GM12872 (cell line): ENCODE measurements around the gene RAB33B.
A peak's percentile ranks its signal among the peaks of the same experiment; 100 is the strongest.

ENCODE experiments used
- TF ChIP-seq, protein P1 (sequence below): IDR thresholded peaks from 3 replicates; pipeline ENCODE4 v1.5.1; 2011; ENCODE audit warnings: low read depth, mild to moderate bottlenecking, low read length, moderate library complexity; ENCODE audit not compliant: insufficient read depth

The RAB33B gene

DNA sequence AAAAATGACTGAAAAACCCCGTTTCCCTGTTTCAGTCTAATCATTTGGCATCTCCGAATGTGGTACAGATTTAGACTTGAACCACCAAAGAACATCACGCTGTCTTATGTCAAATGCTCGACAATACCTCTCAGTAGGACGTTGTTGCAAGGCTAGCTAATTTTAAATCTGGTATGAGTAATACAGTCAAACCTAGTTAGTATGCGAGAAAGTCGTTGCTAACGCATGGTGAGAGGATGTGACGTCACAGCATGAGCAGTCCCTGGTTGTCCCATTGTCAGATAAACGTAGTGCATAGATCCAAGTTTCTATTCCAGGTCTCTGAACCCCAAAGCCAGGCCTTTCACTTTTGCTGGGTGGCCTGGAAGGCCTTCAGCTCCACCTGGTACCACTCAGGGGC, 57.4 kb downstream of the RAB33B start:
- TF ChIP-seq, protein P1, sequence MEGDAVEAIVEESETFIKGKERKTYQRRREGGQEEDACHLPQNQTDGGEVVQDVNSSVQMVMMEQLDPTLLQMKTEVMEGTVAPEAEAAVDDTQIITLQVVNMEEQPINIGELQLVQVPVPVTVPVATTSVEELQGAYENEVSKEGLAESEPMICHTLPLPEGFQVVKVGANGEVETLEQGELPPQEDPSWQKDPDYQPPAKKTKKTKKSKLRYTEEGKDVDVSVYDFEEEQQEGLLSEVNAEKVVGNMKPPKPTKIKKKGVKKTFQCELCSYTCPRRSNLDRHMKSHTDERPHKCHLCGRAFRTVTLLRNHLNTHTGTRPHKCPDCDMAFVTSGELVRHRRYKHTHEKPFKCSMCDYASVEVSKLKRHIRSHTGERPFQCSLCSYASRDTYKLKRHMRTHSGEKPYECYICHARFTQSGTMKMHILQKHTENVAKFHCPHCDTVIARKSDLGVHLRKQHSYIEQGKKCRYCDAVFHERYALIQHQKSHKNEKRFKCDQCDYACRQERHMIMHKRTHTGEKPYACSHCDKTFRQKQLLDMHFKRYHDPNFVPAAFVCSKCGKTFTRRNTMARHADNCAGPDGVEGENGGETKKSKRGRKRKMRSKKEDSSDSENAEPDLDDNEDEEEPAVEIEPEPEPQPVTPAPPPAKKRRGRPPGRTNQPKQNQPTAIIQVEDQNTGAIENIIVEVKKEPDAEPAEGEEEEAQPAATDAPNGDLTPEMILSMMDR, result no peak

DNA sequence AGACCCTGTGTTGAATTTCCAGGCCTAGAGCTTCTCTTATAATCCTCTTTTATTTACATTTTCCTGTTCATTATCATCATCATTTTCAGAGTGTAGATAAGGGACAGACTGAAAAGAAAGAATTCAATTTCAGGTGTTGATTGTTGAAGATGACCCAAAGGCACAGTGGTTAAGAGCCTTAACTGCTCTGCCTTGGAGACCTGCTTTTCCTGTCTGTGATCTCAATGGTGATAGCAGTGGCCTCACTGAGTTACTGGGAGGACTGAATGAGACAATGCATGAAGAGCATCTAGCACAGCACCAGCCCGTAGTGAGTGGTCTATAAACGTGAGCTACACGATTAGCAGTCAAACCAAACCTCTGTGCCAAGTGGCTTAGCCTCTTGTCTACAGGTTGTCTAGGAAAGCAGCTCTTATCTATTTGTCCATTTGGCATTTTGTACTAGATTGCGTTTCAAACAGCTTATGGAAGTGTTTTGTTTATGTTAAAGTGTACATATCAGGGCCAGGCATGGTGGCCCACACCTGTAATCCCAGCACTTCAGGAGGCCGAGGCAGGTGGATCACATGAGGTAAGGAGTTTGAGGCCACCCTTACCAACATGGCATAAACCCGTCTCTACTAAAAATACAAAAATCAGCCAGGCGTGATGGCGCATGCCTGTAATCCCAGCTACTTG, 60.6 kb downstream of the RAB33B start:
- TF ChIP-seq, protein P1, result no peak

DNA sequence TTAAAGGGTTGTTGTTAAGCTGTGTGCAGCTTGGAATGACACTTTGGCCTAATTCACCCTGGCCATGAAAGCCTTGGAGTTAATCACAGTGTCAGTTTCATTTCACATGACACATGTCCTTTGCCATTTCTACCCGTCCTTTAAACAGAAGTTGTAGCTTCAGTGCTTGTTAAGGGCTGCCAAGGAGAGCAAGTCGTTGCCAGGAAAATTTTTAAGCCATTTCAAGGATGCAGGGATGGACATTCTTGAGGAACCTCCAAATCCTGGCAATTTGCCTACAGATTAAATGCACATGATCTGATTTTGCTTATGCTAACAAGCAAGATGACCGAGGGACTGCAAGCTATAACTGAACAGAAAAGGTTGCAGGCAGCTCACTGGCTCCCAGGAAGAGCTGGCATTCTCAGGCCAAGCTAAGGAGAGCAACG, 61.6 kb downstream of the RAB33B start:
- TF ChIP-seq, protein P1, result no peak

DNA sequence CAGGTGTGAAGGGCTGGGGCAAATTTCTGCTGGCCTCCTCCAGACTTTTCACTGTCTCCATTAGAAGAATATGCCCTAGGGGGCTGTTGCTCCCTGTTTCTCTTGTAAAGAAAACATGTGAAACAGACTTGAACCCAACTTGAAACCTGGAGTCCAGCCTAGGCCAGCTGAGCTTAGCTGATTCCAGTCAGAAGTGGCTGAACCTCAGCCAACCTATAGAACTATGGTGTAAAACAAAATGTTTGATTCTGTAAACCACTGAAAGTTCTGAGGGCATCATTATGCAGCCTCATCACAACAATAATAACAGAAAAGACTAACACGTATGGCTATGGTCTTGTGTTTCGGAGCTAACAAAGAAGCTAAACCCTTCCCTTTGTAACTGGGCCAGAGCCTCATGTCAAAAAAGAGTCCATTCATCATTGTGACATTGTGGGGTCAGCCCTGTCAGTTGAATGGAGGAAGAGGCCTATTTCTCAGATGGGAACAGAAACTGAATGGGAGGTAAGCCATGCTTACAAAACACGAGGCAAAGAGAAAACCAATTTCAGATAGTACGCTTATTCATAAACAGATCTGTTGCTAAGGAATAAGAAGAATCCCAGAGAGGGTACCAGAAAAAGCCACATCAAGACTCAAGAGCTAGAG, 68.0 kb downstream of the RAB33B start:
- TF ChIP-seq, protein P1, result no peak

DNA sequence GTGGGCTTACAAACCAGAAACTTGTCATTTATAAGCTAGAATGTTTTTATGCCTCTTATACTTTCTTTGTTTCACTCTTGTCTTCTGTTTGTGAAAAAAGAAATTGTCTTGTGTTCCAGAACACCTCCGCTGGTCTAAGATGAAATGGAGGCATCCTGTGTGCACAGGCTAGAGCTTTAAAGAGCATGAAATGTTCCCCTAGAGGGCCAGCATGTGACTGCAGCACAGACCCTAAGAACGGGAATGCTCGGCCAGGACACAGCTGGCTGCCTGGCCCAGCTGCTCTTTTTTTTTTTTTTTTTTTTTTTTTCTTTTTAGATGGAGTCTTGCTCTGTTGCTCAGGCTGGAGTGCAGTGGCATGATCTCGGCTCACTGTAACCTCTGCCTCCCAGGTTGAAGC, 68.5 kb downstream of the RAB33B start:
- TF ChIP-seq, protein P1, result peak; percentile 14; the same call in 1 of the 3 replicates

DNA sequence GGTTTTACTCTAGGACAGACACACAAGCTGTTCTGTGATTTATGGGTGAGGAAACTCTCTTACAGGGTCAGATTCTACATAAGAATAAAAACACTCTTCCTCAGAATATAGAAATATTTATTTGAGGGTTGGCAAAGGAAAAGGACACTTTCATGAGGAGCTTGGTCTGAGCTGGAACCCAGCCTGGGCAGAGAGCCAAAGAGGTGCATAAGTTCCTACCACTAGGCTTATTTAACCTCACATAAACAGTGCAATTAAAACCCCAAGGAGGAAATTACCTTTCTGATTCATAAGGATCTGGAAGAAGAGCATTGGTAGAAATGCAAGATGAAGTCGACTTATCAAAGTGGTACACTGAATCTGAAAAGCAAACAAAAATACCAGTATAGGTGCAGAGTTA, 69.2 kb downstream of the RAB33B start:
- TF ChIP-seq, protein P1, result no peak

DNA sequence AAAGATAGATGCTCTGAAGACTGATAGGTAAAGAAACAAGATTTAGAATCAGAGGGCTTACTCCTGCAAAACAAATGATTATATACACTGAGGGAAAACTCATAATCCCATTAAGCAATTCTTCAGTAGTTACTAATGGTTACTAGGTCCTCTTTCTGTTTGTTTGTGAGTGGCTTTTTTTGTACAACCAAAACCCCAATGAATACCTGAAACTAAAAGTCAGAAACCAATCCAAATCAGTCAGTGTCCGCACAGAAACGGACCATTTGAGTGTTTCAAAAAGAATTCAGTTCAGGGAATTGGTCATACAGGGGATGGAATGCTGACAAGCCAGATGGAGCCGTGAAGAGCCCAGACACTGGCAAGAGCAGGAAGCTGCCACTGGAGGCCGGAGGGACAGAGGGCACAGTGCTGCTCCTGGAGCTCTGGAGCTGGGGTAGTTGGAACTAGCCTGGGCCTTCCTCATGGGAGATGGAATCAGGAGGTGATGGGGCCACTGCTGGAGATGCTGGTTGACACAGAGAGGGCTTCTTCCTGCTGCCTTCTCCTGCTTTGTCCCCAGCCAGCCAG, 70.2 kb downstream of the RAB33B start:
- TF ChIP-seq, protein P1, result no peak
